ENCODE measurements around the gene ACMSD.
"Not testable (repeated sequence)": the region's sequence is repeated elsewhere in the genome, so short reads cannot be mapped to it uniquely, and the experiment has no call there.

DNA sequence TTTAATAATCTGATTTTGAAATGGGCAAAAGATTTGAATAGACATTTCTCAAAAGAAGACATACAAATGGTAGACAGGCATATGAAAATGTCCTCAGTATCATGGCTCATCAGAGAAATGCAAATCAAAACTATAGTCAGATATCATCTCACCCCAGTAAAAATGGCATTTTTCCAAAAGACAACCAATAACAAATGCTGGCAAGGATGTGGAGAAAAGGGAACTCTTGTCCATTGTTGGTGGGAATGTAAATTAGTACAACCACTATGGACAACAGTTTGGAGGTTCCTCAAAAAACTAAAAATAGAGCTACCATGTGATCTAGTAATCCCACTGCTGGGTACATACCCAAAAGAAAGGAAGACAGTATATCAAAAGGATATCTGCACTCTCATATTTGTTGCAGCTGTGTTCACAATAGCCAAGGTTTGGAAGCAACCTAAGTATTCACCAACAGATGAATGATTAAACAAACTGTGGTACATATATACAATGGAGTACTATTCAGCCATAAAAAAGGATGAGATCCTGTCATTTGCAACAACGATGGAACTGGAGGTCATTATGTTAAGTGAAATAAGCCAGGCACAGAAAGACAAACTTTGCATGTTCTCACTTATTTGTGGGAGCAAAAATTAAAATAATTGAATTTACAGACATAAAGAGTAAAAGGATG, 69.2 kb downstream of the ACMSD start:
- TF ChIP-seq, protein P1, sequence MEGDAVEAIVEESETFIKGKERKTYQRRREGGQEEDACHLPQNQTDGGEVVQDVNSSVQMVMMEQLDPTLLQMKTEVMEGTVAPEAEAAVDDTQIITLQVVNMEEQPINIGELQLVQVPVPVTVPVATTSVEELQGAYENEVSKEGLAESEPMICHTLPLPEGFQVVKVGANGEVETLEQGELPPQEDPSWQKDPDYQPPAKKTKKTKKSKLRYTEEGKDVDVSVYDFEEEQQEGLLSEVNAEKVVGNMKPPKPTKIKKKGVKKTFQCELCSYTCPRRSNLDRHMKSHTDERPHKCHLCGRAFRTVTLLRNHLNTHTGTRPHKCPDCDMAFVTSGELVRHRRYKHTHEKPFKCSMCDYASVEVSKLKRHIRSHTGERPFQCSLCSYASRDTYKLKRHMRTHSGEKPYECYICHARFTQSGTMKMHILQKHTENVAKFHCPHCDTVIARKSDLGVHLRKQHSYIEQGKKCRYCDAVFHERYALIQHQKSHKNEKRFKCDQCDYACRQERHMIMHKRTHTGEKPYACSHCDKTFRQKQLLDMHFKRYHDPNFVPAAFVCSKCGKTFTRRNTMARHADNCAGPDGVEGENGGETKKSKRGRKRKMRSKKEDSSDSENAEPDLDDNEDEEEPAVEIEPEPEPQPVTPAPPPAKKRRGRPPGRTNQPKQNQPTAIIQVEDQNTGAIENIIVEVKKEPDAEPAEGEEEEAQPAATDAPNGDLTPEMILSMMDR (IDR thresholded peaks at IDR 0.05; ENCODE audit: poor library complexity): not testable (repeated sequence)
- TF ChIP-seq EZH2 (IDR thresholded peaks at IDR 0.05; ENCODE audit: borderline replicate concordance); EZH2phosphoT487 (IDR thresholded peaks at IDR 0.05; ENCODE audit: low read depth, severe bottlenecking, unreplicated experiment): not testable (repeated sequence)
